ENCODE results near the gene KAT7.

The KAT7 gene

DNA sequence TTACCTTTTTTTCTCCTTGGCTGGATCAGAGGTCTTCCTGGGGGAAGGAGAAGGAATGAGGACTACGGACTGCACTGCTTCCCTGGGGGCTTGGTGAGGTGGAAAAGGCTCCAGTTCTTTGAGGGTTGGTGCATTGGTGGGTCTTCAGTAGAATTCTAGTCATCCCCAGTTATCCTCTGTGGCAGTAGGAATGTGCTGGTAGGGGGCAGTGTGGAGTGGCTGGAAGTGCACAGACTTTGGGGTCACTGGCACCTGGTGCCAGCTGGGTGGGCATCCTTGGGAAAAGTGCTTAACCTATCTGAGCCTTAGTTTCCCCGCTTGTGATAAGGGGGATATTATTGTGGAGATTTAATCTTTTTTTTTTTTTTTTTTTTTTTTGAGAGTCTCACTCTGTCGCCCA, 53.1 kb downstream of the KAT7 start:
- POLR2A ChIA-PET (ENCODE audit: low non-redundant PET), result no interaction called here
- no peak overlapping the region for H3K27ac ChIP-seq
- CTCF ChIA-PET, result no interaction called here
- TF ChIP-seq, protein P1, sequence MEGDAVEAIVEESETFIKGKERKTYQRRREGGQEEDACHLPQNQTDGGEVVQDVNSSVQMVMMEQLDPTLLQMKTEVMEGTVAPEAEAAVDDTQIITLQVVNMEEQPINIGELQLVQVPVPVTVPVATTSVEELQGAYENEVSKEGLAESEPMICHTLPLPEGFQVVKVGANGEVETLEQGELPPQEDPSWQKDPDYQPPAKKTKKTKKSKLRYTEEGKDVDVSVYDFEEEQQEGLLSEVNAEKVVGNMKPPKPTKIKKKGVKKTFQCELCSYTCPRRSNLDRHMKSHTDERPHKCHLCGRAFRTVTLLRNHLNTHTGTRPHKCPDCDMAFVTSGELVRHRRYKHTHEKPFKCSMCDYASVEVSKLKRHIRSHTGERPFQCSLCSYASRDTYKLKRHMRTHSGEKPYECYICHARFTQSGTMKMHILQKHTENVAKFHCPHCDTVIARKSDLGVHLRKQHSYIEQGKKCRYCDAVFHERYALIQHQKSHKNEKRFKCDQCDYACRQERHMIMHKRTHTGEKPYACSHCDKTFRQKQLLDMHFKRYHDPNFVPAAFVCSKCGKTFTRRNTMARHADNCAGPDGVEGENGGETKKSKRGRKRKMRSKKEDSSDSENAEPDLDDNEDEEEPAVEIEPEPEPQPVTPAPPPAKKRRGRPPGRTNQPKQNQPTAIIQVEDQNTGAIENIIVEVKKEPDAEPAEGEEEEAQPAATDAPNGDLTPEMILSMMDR (conservative IDR thresholded peaks at IDR 0.05; ENCODE audit: low read depth), result no peak
- DNase-seq (ENCODE audit: low spot score), result no peak

- no peak for DNase-seq (ENCODE audit: low spot score)
- ChIA-PET POLR2A (ENCODE audit: low non-redundant PET) (no interaction called here), CTCF (no interaction called here)
- H3K27ac ChIP-seq, result no peak overlapping the region
- TF ChIP-seq, protein P1 (conservative IDR thresholded peaks at IDR 0.05; ENCODE audit: low read depth), result no peak
These were observed 53.9 kb downstream of the KAT7 start for GRCh38 chr17:49842371-49842770.

GRCh38 chr17:49842846-49843245, 54.4 kb downstream of the KAT7 start:
- ChIA-PET CTCF (interaction anchor here (0.6 kb wide), 1 partner anchor 97 kb away, joined by 7 read pairs; no protein-coding TSS in a partner anchor), POLR2A (ENCODE audit: low non-redundant PET) (no interaction called here)
- H3K27ac ChIP-seq, result no peak overlapping the region
- DNase-seq (ENCODE audit: low spot score), result no peak
- TF ChIP-seq, protein P1 (conservative IDR thresholded peaks at IDR 0.05; ENCODE audit: low read depth), result no peak

DNA sequence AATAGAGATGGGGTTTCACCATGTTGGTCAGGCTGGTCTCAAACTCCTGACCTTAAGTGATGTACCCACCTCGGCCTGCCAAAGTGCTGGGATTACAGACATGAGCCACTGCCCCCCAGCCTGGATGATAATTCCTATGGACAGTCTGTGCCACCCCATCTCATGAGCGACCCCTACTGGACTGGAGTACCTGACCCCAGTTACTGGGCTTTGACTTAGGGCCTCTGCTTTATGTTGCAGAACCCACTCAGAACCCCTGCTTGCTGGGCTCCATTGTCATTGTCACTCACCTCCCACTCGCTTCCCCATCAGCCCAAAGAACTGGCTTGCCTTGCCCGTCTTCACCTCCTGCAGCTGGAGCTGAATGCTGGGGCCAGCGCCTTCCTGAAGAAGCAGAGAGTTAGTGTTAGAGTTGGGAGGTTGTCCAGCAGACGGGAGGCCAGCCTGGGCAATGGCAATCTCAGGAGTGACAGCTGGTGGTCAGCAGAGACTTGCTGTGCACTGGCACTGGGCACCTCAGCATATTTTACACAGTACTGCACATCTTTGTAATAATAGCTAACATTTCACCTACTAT, 55.4 kb downstream of the KAT7 start:
- ChIA-PET CTCF (interaction anchor here (0.6 to 2.2 kb wide), 3 partner anchors 96 to 326 kb away, joined by 3 to 7 read pairs (median 7); no protein-coding TSS in a partner anchor), POLR2A (ENCODE audit: low non-redundant PET) (no interaction called here)
- DNase-seq (ENCODE audit: low spot score), result no peak
- H3K27ac ChIP-seq, result no peak overlapping the region
- TF ChIP-seq, protein P1 (conservative IDR thresholded peaks at IDR 0.05; ENCODE audit: low read depth), result peak; percentile 31; the same call in 1 of the 2 replicates

DNA sequence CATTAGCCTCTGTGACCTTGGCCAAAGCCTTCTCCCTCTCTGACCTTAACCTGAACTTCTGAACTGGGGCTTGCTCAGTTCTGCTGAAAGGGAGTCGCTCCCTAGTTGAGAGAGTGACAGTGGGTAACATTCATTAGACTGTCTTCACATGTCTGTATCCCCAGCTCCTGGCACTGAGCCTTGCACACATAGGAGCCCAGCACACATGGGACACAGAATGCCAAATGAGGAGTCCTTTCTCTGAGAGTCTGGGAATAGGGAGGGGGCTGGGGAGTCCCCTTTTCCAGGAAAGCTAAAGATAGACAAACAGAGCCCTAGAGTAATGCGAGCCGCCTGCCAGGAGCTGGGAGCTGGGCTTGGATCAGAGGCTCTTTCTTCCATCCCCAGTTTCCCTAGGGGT, 56.8 kb downstream of the KAT7 start:
- TF ChIP-seq, protein P1 (conservative IDR thresholded peaks at IDR 0.05; ENCODE audit: low read depth), result no peak
- no peak overlapping the region for H3K27ac ChIP-seq
- DNase-seq (ENCODE audit: low spot score), result no peak
- ChIA-PET POLR2A (ENCODE audit: low non-redundant PET) (no interaction called here), CTCF (interaction anchor here (0.6 to 2.2 kb wide), 2 partner anchors 153 to 275 kb away, joined by 3 to 7 read pairs; no protein-coding TSS in a partner anchor)

- H3K27ac ChIP-seq, result no peak overlapping the region
- TF ChIP-seq, protein P1 (conservative IDR thresholded peaks at IDR 0.05; ENCODE audit: low read depth), result no peak
- ChIA-PET CTCF (interaction anchor here (0.5 kb wide), 1 partner anchor 291 kb away, joined by 3 read pairs; no protein-coding TSS in a partner anchor), POLR2A (ENCODE audit: low non-redundant PET) (no interaction called here)
- DNase-seq (ENCODE audit: low spot score), result no peak
These were observed 58.6 kb downstream of the KAT7 start for GRCh38 chr17:49846938-49847712.

All from RWPE1 (cell line).